ENCODE data around the gene COL17A1.
A peak's percentile ranks its signal among the peaks of the same experiment; 100 is the strongest.

Gene COL17A1

DNA sequence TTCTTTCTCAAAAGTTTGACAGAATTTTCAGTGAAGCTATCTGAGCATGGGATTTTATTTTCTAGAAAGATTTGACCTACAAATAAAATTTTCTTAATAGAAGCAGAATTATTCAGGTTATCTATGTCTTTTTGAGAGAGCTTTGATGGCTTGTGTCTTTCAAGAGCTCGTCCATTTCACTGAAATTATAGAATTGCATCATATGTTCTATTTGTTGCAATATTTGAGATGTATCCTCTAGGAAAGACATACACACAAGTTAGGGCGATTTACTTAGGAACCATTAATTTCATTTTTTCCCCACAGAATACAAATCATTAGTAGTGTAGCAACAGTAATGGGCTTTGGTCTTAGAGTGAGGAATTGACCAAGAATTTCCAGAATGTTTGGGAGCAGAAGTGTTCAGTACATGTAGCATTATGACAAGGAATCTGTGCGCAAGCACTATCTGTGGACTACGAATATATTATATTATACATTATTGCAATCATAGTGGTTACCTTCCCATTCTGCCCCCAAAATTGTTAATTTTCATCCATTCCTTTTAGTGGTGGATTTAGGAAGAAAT lies 12.8 kb upstream of the COL17A1 start:
- no peak for DNase-seq (ENCODE audit: low read depth in 2 of 2)

GRCh38 chr10:104096692-104097091 lies 11.0 kb upstream of the COL17A1 start:
- DNase-seq (ENCODE audit: low read depth in 2 of 2) = no peak

- DNase-seq (ENCODE audit: low read depth in 2 of 2) = no peak
Observed at GRCh38 chr10:104092749-104093148, 7.1 kb upstream of the COL17A1 start.

DNA sequence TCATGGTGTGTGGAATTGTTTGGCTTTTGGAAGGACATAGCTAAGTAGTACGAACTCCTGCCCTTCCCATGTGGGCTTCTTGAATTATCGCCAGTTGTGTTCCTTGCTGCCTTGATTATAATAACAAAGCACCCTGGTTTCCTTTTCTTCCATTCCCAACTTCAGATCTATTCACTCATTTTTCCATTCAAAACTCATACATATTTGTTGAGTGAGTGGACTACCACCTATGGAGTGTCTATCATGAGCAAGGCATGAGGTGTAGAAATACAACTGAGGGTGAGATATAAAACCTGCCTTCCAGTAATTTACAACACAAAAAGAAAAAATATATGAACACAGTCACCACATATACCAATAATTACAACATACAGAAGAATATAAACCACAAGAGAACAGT lies 4.9 kb upstream of the COL17A1 start:
- DNase-seq (ENCODE audit: low read depth in 2 of 2) = no peak

DNA sequence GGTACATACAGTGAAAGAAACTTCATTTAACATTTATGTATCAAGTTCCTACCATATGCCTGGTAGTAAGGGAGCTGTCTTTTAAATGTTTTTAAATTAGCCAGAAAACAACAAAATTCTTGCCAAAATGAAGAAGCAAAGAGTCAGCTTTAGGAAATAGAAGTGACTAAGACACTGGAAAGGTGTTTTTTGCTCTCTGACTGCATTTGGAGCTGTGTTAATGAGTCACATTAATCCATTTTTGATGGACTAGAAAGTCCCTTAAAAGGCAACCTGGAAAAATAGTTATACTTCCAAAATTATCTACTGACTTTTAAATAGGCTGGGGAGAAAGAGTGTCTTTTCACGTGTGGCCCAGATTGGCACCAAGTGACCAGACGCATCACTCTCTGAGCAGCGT lies 3.9 kb upstream of the COL17A1 start:
- DNase-seq (ENCODE audit: low read depth in 2 of 2) = no peak

GRCh38 chr10:104088239-104088638 lies 2.6 kb upstream of the COL17A1 start:
- no peak for DNase-seq (ENCODE audit: low read depth in 2 of 2)

DNA sequence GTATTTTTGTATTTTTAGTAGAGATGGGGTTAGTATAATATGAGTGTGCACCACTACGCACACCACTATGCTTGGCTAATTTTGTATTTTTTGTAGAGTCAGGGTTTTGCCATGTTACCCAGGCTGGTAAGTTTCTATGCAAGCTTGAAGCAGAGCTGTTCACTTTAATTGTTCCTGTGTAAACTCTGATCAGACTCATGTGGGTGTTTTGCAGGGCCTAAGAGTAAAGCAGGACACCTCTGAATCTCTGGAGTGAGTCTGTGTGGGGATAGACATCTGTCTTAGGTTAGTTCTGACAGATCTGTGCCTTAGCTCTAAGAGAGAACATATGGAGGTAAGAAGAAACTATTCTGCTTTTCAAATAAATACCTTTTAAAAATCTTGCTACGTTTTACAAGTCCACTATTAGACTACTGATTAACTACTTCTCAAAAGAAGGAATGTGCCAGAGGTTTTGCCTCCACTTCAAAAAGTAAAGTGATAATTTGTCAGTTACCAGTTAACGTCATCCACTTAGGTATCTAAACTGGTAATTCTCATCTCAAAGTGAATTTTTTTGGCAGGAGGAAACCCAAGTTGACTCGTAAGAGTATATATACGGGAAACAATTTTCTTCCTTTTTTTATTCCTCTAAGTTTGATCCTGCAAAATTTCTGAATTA lies 1.1 kb downstream of the COL17A1 start:
- no peak for DNase-seq (ENCODE audit: low read depth in 2 of 2)

- no peak for DNase-seq (ENCODE audit: low read depth in 2 of 2)
Observed at GRCh38 chr10:104081998-104082397, 3.7 kb downstream of the COL17A1 start.

- no peak for DNase-seq (ENCODE audit: low read depth in 2 of 2)
Observed at GRCh38 chr10:104080762-104081161, 4.9 kb downstream of the COL17A1 start.

DNA sequence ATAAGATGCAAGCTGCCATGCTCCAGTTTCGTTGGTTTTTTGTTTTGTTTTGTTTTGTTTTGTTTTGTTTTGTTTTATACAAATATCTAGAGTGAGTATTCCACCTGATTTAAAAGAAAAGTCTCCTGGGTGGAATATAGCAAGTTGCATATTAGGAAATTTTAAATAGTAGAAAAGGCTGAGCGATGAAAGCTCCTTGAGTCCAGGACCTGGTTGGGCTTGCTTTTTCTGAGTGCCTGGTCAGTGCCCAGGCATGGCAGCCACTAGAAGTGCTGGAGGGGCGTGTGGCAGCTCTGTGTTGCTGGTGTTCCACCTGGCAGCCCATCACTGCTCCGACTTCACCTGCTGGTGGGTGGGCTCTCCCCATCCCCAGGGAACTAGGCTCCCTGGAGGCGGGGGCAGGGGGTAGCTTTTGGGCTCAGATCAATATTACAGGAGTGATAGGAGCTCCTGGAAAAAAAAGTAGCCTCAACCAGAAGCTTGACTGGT lies 8.0 kb downstream of the COL17A1 start:
- no peak for DNase-seq (ENCODE audit: low read depth in 2 of 2)

GRCh38 chr10:104077247-104077646 lies 8.4 kb downstream of the COL17A1 start:
- no peak for DNase-seq (ENCODE audit: low read depth in 2 of 2)

DNA sequence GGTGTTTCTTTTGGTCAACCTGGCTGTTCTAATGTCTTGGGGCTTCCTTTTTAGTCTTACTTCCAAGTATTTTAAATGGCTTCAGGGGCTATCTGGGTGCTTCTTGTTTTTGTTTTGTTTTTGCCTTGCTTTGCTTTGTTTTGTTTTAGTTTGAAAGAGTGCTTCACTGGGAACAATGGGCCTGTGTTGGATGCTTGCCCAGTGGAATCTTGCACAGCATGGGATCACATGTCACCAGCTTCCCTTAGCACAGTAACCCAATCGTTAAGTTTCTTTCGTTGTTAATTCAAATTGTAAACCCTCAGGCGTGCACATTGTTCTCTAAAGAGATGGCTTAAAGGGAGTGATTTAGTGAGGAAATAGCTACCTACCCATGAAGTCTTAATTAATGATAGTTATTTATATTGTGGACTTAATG lies 8.9 kb downstream of the COL17A1 start:
- no peak for DNase-seq (ENCODE audit: low read depth in 2 of 2)

DNA sequence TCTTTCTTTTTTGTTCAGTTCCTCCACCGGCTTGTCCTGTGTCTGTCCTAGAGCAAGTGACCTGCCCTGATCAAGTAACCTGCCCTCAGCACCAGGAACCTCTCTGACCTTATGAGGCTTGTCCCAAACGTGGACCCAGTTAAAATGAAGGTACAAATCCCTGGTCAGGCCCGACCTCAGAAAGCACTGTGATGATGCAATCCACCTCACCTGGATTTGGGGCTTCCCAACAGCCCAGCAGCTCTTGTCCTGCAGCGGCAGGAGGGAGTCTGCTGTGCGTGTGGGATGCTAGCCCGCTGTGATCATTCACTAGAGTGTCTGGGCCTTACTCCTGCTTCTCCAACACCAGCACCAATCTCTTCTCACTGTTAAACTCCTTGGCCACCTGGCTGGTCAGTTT lies 11.2 kb downstream of the COL17A1 start:
- no peak for DNase-seq (ENCODE audit: low read depth in 2 of 2)

DNA sequence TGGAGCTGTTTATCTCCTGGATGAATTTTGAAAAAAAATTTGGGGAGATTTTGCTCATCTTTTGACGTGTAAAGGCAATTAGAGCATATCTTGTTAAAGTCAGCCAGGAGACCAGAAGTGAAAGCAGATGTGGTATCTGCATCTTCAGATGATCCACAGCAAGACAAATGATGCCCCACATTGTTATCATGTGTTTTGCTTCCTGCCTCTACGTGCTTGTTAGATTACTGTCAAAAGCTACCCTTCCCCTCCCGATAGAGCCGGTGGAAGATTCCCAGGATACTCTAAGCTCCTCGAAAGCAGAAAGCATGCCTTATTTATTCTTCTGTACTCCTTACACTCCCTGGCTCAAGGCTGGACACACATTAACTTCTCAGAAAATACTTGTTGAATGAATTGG lies 12.9 kb downstream of the COL17A1 start:
- no peak for DNase-seq (ENCODE audit: low read depth in 2 of 2)

- DNase-seq (ENCODE audit: low read depth in 2 of 2) = no peak
Observed at GRCh38 chr10:104069613-104070012, 16.1 kb downstream of the COL17A1 start.

GRCh38 chr10:104067525-104067924 lies 18.2 kb downstream of the COL17A1 start:
- no peak for DNase-seq (ENCODE audit: low read depth in 2 of 2)

GRCh38 chr10:104066945-104067344 lies 18.7 kb downstream of the COL17A1 start:
- DNase-seq (ENCODE audit: low read depth in 2 of 2) = no peak

- no peak for DNase-seq (ENCODE audit: low read depth in 2 of 2)
Observed at GRCh38 chr10:104065748-104066147, 19.9 kb downstream of the COL17A1 start.

DNA sequence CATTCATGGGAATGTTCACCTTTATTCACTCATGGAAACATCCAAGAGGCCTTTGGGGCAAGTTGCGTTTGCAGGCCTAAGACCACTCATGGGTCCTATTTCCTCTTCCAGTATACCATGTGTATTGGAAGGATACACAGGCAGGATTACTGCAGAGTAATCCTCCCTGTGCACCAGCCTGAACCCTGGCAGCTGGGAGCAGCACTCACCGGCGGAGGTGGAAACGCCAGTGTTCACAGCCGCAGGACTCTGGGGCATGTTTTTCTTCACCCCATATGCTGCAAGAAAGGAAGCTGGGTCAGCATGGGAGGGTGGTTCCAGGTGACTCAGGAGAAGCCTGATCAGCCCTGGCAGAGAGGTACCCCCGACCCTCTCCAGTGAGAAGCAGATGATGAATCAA lies 24.5 kb downstream of the COL17A1 start:
- no peak for DNase-seq (ENCODE audit: low read depth in 2 of 2)

GRCh38 chr10:104059364-104059763 lies 26.3 kb downstream of the COL17A1 start:
- DNase-seq (ENCODE audit: low read depth in 2 of 2) = no peak

GRCh38 chr10:104057717-104058116 lies 28.0 kb downstream of the COL17A1 start:
- no peak for DNase-seq (ENCODE audit: low read depth in 2 of 2)

DNA sequence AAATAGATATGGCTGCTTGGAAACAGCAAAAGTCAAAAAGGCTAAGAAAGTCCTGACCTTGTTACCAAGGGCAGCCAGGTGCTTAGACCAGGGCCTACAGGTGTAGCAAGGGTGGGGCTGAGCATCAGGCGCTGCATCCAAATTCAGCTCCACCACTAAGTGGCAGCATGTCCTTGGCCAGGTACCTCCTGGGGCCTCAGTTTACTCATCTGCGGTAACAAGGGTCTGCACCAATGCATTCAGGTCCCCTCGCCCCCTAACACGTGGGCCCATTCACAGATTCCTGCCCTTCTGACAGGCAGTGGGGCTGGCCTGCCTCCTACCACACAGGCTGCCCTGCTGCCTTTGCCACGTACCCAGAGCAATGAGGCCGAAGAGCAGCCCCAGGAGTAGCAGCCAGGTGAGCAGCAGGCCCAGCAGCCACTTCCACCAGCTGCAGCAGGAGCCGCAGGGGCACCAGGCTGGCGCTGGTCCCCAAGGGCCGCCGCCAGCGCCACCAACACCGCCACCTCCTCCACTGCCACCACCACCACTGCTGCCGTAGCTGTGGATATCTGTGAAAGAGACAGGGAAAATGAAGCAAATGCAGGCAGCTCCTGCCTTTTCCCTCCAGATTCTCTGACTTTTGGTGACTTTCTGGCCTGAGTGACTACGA lies 28.9 kb downstream of the COL17A1 start:
- no peak for DNase-seq (ENCODE audit: low read depth in 2 of 2)

DNA sequence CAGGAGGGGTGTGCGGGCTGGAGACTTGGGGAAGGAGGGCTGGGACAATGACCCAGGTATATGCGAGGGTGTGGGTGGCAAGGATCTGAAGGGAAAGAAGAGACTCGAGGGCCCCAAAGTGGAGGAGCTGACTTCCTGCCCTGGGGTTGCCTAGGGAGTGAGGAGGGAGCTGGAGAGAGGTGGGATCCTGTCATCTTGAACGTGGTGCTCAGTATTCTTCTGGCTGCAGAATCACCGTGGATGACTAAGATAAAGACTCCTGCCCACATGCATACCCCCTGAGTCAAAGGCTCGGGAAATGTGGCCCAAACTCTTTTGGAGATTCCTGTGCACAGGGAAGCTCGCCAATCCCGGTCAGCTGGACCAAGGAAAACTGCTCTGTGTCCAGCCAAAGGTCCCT lies 31.2 kb downstream of the COL17A1 start:
- DNase-seq (ENCODE audit: low read depth in 2 of 2) = peak; percentile 12 to 19

All from fibroblast of skin of left biceps (primary cell).